ENCODE measurements around the gene SCGB1D4. TPM values are rescaled to one million over a fixed set of nuclear protein-coding genes. Genes with fewer than 3 reads are reported as not detected.
"Not testable (repeated sequence)": the region's sequence is repeated elsewhere in the genome, so short reads cannot be mapped to it uniquely, and the experiment has no call there.

The SCGB1D4 gene
- total RNA-seq, 4 donors from 2014 or later, result not detected

DNA sequence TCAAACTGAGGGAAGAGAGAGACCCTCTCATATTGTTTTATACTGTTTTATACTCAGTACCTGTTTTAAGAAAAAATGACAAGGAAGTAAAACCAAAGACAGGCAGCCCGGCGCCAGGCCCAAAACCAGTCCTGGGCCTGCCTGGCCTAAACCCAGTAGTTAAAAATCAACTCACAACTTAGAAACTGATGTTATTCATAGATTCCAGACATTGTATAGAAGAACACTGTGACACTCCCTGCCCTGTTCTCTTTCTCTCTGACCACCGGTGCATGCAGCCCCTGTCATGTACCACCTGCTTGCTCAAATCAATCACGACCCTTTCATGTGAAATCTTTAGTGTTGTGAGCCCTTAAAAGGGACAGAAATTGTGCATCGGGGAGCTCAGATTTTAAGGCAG lies 26.9 kb upstream of the SCGB1D4 start:
- not testable (repeated sequence) for H3K36me3 ChIP-seq; H3K27me3 ChIP-seq; H3K27ac ChIP-seq; H3K4me1 ChIP-seq; H3K4me3 ChIP-seq; DNase-seq (ENCODE audit: low spot score in 2 of 2); H3K9me3 ChIP-seq
- WGBS, 2 donors, result 55 to 65% methylated on average over 5 of the region's 5 CpGs

DNA sequence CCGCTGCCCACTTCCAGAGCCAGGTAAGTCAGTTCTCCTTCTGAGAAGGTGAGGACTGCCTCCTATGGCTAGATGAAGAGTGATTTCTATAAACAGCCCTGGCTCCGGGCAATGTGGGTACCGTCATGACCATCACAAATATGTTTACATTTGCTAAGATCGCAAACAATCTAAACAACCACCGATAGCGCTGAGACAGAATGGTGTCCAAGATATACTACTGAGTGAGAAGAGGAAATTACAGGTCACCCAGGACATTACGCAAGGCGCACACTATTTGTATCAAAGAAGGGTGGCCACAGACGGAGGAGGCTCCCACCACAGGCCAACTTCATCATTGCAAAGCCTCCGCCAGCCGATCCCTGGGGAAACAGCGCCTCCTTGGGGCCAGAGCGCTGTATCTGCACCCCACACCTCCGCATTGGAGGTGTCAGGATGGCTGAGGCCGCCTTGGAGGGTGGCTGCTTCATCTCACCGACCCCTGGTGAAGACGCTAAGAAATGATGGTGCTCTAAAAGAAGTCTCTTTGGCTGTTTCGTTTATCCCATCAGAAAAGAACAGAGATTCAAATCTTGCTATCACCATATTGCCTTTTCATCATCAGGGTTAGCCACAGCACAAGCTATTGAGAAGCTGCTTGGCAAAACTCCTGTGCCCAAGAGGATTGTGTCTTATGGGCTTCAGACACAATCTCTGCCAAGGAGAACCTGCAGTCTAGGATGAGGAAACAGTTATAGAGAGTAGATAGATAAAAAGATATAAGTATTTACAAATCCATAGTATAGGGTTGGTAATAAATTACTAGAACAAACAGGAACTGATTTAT lies 26.1 kb upstream of the SCGB1D4 start:
- no peaks in the 10 kb centered on the region for H3K36me3 ChIP-seq
- TF ChIP-seq, protein P1, sequence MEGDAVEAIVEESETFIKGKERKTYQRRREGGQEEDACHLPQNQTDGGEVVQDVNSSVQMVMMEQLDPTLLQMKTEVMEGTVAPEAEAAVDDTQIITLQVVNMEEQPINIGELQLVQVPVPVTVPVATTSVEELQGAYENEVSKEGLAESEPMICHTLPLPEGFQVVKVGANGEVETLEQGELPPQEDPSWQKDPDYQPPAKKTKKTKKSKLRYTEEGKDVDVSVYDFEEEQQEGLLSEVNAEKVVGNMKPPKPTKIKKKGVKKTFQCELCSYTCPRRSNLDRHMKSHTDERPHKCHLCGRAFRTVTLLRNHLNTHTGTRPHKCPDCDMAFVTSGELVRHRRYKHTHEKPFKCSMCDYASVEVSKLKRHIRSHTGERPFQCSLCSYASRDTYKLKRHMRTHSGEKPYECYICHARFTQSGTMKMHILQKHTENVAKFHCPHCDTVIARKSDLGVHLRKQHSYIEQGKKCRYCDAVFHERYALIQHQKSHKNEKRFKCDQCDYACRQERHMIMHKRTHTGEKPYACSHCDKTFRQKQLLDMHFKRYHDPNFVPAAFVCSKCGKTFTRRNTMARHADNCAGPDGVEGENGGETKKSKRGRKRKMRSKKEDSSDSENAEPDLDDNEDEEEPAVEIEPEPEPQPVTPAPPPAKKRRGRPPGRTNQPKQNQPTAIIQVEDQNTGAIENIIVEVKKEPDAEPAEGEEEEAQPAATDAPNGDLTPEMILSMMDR (IDR thresholded peaks at IDR 0.05), result peak; percentile 35 to 53 (median 43)
- no peak for TF ChIP-seq EP300 (IDR thresholded peaks at IDR 0.05)
- WGBS, 2 donors, result 36 to 44% methylated on average over 18 of the region's 18 CpGs
- no peak overlapping the region for H3K4me3 ChIP-seq
- no peaks in the 10 kb centered on the region for H3K4me1 ChIP-seq
- no peak overlapping the region for H3K27ac ChIP-seq
- no peaks in the 10 kb centered on the region for H3K27me3 ChIP-seq
- peak in 1 of 2 donors; percentile 16 for DNase-seq (ENCODE audit: low spot score in 2 of 2)
- H3K9me3 ChIP-seq, result no peaks in the 10 kb centered on the region

DNA sequence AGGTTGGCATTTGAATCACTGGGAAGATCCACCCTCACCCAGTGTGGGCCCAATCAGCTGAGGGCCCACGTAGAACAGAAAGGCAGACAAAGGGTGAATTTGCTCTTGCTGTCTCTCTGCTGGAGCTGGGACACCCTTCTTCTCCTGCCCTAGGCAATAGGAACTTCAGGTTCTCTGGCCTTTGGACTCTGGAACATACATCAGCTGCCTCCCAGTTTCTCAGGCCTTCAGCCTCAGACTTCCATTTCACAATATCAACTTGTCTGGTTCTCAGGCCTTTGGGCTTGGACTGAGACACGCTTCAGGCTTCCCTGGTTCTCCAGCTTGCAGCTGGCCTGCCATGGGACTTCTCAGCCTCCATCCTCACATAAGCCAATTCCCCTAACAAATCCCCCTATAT lies 23.6 kb upstream of the SCGB1D4 start:
- H3K4me1 ChIP-seq, result no peaks in the 10 kb centered on the region
- 62 to 72% methylated on average over 2 of the region's 2 CpGs for WGBS, 2 donors
- no peak overlapping the region for H3K4me3 ChIP-seq
- H3K27ac ChIP-seq, result no peak overlapping the region
- no peaks in the 10 kb centered on the region for H3K36me3 ChIP-seq
- H3K9me3 ChIP-seq, result no peaks in the 10 kb centered on the region
- H3K27me3 ChIP-seq, result no peaks in the 10 kb centered on the region
- TF ChIP-seq, protein P1 (IDR thresholded peaks at IDR 0.05), result no peak
- TF ChIP-seq POLR2A (IDR thresholded peaks at IDR 0.05) (no peak), EP300 (IDR thresholded peaks at IDR 0.05) (no peak)
- no peak for DNase-seq (ENCODE audit: low spot score in 2 of 2)

DNA sequence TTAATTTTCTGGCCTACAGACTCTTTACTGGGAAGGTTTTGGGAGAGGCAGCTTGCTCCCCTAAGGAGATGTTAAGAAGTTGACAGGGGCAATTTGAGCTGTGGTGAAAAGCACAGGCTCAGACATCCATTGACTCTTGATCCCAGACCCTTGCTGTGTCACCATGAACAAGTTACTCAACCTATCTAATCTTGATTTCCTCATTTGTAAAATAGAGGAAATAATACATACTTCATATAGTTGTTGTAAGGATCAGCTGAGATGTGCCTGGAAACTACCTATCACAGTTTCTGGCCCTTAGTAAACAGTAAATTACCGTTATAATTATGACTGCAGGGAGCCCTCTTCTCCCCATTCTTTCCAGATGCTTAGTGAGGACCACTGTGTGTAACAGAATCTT lies 16.6 kb upstream of the SCGB1D4 start:
- Histone ChIP-seq H3K36me3 (no peaks in the 10 kb centered on the region), H3K27me3 (peaks cover 0 to 16% of the 10 kb centered on the region in 2 donors), H3K27ac (no peak overlapping the region), H3K9me3 (no peaks in the 10 kb centered on the region), H3K4me3 (no peak overlapping the region), H3K4me1 (peaks cover 0 to 7% (median 0%) of the 10 kb centered on the region in 4 donors)
- TF ChIP-seq, protein P1 (IDR thresholded peaks at IDR 0.05), result no peak
- TF ChIP-seq POLR2A (IDR thresholded peaks at IDR 0.05), result no peak
- TF ChIP-seq EP300 (IDR thresholded peaks at IDR 0.05), result no peak
- WGBS, 2 donors, result 74 to 76% methylated on average over 1 of the region's 1 CpG
- DNase-seq (ENCODE audit: low spot score in 2 of 2), result no peak

DNA sequence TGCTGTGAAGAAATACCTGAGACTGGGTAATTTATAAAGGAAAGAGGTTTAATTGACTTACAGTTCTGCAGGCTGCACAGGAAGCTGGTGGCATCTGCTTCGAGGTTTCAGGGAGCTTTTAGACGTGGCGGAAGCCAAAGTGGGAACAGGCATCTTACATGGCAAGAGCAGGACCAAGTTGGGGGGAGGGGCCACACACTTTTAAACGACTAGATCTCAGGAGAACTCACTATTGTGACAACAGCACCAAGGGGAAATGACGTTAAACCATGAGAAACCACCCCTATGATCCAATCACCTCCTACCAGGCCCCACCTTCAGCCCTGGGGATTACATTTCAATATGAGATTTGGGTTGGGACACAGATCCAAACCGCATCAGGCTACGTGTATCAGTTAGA lies 11.1 kb upstream of the SCGB1D4 start:
- WGBS, 2 donors, result 54 to 61% methylated on average over 7 of the region's 7 CpGs
- Histone ChIP-seq H3K36me3 (no peaks in the 10 kb centered on the region), H3K27me3 (peaks cover 0 to 16% of the 10 kb centered on the region in 2 donors), H3K27ac (no peak overlapping the region), H3K4me3 (no peak overlapping the region), H3K9me3 (peaks cover 0 to 16% (median 0%) of the 10 kb centered on the region in 4 donors), H3K4me1 (peaks cover 0 to 7% (median 0%) of the 10 kb centered on the region in 4 donors)
- no peak for TF ChIP-seq EP300 (IDR thresholded peaks at IDR 0.05)
- no peak for TF ChIP-seq POLR2A (IDR thresholded peaks at IDR 0.05)
- TF ChIP-seq, protein P1 (IDR thresholded peaks at IDR 0.05), result no peak
- DNase-seq (ENCODE audit: low spot score in 2 of 2), result no peak
